ENCODE data around the gene CCDC152.

- TF ChIP-seq POLR2A (IDR thresholded peaks at IDR 0.05) (no peak), CTCF (IDR thresholded peaks at IDR 0.05) (no peak), EP300 (IDR thresholded peaks at IDR 0.05) (no peak)
These were observed 25.0 kb downstream of the CCDC152 start for GRCh38 chr5:42781584-42781983.
